Glutamatergic neuron (in vitro differentiated cells): ENCODE results near the gene PAGE3. TPM values are rescaled to one million over a fixed set of nuclear protein-coding genes. Genes with fewer than 3 reads are reported as not detected.

ENCODE experiments used
- DNase-seq: peaks from one replicate; pipeline ENCODE4 v3.0.0; 2022
- H3K27ac Mint-ChIP-seq: one replicate; pipeline ENCODE4 v1.8.0; 2020; ENCODE audit warnings: mild to moderate bottlenecking, mixed read lengths, inconsistent platforms; ENCODE audit not compliant: unreplicated experiment
- H3K27me3 Mint-ChIP-seq: one replicate; pipeline ENCODE4 v1.8.0; 2020; ENCODE audit warnings: mild to moderate bottlenecking, moderate library complexity, mixed read lengths, inconsistent platforms; ENCODE audit not compliant: unreplicated experiment
- H3K36me3 Mint-ChIP-seq: one replicate; pipeline ENCODE4 v1.8.0; 2020; ENCODE audit warnings: mild to moderate bottlenecking, mixed read lengths, inconsistent platforms; ENCODE audit not compliant: unreplicated experiment
- H3K4me1 Mint-ChIP-seq: one replicate; pipeline ENCODE4 v1.8.0; 2020; ENCODE audit warnings: mild to moderate bottlenecking, low read depth, mixed read lengths, inconsistent platforms; ENCODE audit not compliant: unreplicated experiment
- H3K4me3 Mint-ChIP-seq: one replicate; pipeline ENCODE4 v1.8.0; 2020; ENCODE audit warnings: mild to moderate bottlenecking, mixed read lengths, inconsistent platforms; ENCODE audit not compliant: unreplicated experiment
- H3K9me3 Mint-ChIP-seq: one replicate; pipeline ENCODE4 v1.8.0; 2020; ENCODE audit warnings: mild to moderate bottlenecking, moderate library complexity, mixed read lengths, inconsistent platforms; ENCODE audit not compliant: unreplicated experiment
- CTCF ChIP-seq: fragments of 200-600 bp; sonication (generic); IDR thresholded peaks from one replicate; pipeline ENCODE4 v1.5.0; 2021; ENCODE audit not compliant: partially characterized antibody, unreplicated experiment
- long read RNA-seq: library from polyadenylated mRNA; unstranded; transcript quantifications from one replicate; pipeline ENCODE4 v2.0.0, GENCODE V29; 2020; ENCODE audit not compliant: unreplicated experiment
- total RNA-seq: library from RNA; stranded (reverse); fragmentation: NEBNext Ultra II Directional; extraction: Animal tissue kit (Norgen Biotek cat#: 25700); gene quantifications from one replicate; pipeline ENCODE4 v1.2.1, GENCODE V29; 2021; ENCODE audit not compliant: unreplicated experiment

PAGE3 gene
- not detected for total RNA-seq
- long read RNA-seq = 0 reads

GRCh38 chrX:55264816-55265215, at the start of gene PAGE3:
Gene PAGE3, minus strand, starts transcription at chrX:55264916. Its CDS starts 1,013 bp downstream, at chrX:55263903.
- no peaks in the 10 kb centered on the region for H3K9me3 Mint-ChIP-seq

GRCh38 chrX:55312655-55313054, 47.9 kb upstream of the PAGE3 start:
- H3K27me3 Mint-ChIP-seq = peaks cover 4% of the 10 kb centered on the region
- no peaks in the 10 kb centered on the region for H3K9me3 Mint-ChIP-seq
- DNase-seq = no peak
- no peak overlapping the region for H3K27ac Mint-ChIP-seq
- no peak for TF ChIP-seq CTCF
- no peak overlapping the region for H3K4me3 Mint-ChIP-seq
- no peaks in the 10 kb centered on the region for H3K36me3 Mint-ChIP-seq
- H3K4me1 Mint-ChIP-seq = no peaks in the 10 kb centered on the region

More at GRCh38 chrX:55264816-55265215, at the start of gene PAGE3:
- no peak for DNase-seq
- Mint-ChIP-seq H3K4me1 (no peaks in the 10 kb centered on the region), H3K27me3 (no peaks in the 10 kb centered on the region), H3K27ac (no peak within 1 kb of the TSS), H3K4me3 (no peak within 1 kb of the TSS), H3K36me3 (no peaks in the 10 kb centered on the region)
- no peak for TF ChIP-seq CTCF

GRCh38 chrX:55290963-55291362, 26.2 kb upstream of the PAGE3 start:
- H3K27me3 Mint-ChIP-seq = peaks cover 1% of the 10 kb centered on the region
- H3K4me3 Mint-ChIP-seq = no peak overlapping the region
- DNase-seq = no peak
- no peak for TF ChIP-seq CTCF
- H3K9me3 Mint-ChIP-seq = no peaks in the 10 kb centered on the region
- no peak overlapping the region for H3K27ac Mint-ChIP-seq
- no peaks in the 10 kb centered on the region for H3K4me1 Mint-ChIP-seq
- no peaks in the 10 kb centered on the region for H3K36me3 Mint-ChIP-seq

- no peaks in the 10 kb centered on the region for H3K27me3 Mint-ChIP-seq
- H3K9me3 Mint-ChIP-seq = no peaks in the 10 kb centered on the region
- no peak overlapping the region for H3K4me3 Mint-ChIP-seq
- H3K36me3 Mint-ChIP-seq = no peaks in the 10 kb centered on the region
- H3K4me1 Mint-ChIP-seq = no peaks in the 10 kb centered on the region
- TF ChIP-seq CTCF = no peak
- DNase-seq = no peak
- no peak overlapping the region for H3K27ac Mint-ChIP-seq
Observed at GRCh38 chrX:55279832-55280231, 15.1 kb upstream of the PAGE3 start.

- no peak overlapping the region for H3K27ac Mint-ChIP-seq
- TF ChIP-seq CTCF = no peak
- H3K4me1 Mint-ChIP-seq = no peaks in the 10 kb centered on the region
- no peaks in the 10 kb centered on the region for H3K36me3 Mint-ChIP-seq
- H3K4me3 Mint-ChIP-seq = no peak overlapping the region
- no peaks in the 10 kb centered on the region for H3K9me3 Mint-ChIP-seq
- H3K27me3 Mint-ChIP-seq = no peaks in the 10 kb centered on the region
- no peak for DNase-seq
Observed at GRCh38 chrX:55260806-55261205, 3.9 kb downstream of the PAGE3 start.
